SK-N-SH (cell line): ENCODE data around the gene GRAMD1B. TPM values are rescaled to one million over a fixed set of nuclear protein-coding genes. Genes with fewer than 3 reads are reported as not detected.

Source experiments
- CTCF ChIA-PET: fragments of 300-600, 350-600 bp; formaldehyde crosslinking; extraction: SDS; loops from one replicate; lab custom pipeline; 2021; lab: Yijun Ruan, JAX
- POLR2A ChIA-PET: fragments of 350-600 bp; sonication (Branson Sonifier 250); formaldehyde crosslinking; extraction: SDS; loops from one replicate; lab custom pipeline; 2020; ENCODE audit warnings: antibody characterized with exemption, inconsistent platforms; lab: Yijun Ruan, JAX
- DNase-seq: peaks from one replicate; pipeline ENCODE4 v3.0.0; 2012
- H2AFZ ChIP-seq: fragments of 200-600 bp; sonication (generic); 2 replicates; pipeline ENCODE4 v1.8.1; 2016; ENCODE audit warnings: antibody characterized with exemption, mild to moderate bottlenecking, low read depth
- H3F3A ChIP-seq: fragments of 200-600 bp; sonication (generic); replicated peaks from 2 replicates; pipeline ENCODE3; 2016; ENCODE audit warnings: antibody characterized with exemption, mild to moderate bottlenecking; ENCODE audit not compliant: insufficient read depth
- H3K27ac ChIP-seq, 2 experiments: fragments of 200-500 bp in 1 of 2; fragments of 200-600 bp in 1 of 2; sonication (Bioruptor generic) in 1 of 2; sonication (generic), shearing (Covaris generic) in 1 of 2; 2 replicates each; pipeline versions ENCODE4 v1.5.1 to v1.6.1; 2014 to 2016; ENCODE audit warnings: low read depth in 2 of 2, inconsistent platforms in 1 of 2, low read length in 1 of 2, mild to moderate bottlenecking in 1 of 2, mixed read lengths in 1 of 2
- H3K27me3 ChIP-seq: fragments of 200-600 bp; sonication (generic), shearing (Covaris generic); 2 replicates; pipeline ENCODE4 v1.6.1; 2016; ENCODE audit warnings: mixed run types; ENCODE audit not compliant: insufficient read depth
- H3K36me3 ChIP-seq, 2 experiments: fragments of 200-500 bp in 1 of 2; fragments of 200-600 bp in 1 of 2; sonication (Bioruptor generic) in 1 of 2; sonication (generic) in 1 of 2; replicated peaks in 1 of 2; 2 replicates each; pipeline versions ENCODE3 to v1.5.1; 2014 to 2016; ENCODE audit warnings: low read length in 1 of 2, mild to moderate bottlenecking in 1 of 2; ENCODE audit not compliant: insufficient read depth in 2 of 2, control insufficient read depth in 1 of 2
- H3K4me1 ChIP-seq, 2 experiments: fragments of 200-500 bp in 1 of 2; fragments of 200-600 bp in 1 of 2; sonication (Bioruptor generic) in 1 of 2; sonication (generic), shearing (Covaris generic) in 1 of 2; 2 replicates each; pipeline versions ENCODE4 v1.5.1 to v1.6.1; 2014 to 2016; ENCODE audit warnings: low read depth in 1 of 2, low read length in 1 of 2, mixed run types in 1 of 2; ENCODE audit not compliant: insufficient read depth in 2 of 2, control insufficient read depth in 1 of 2
- H3K4me2 ChIP-seq: fragments of 200-600 bp; sonication (generic), shearing (Covaris generic); 2 replicates; pipeline ENCODE4 v1.6.1; 2017; ENCODE audit warnings: mixed run types
- H3K4me3 ChIP-seq, 2 experiments: fragments of 200-500 bp in 1 of 2; fragments of 200-600 bp in 1 of 2; sonication (Bioruptor generic) in 1 of 2; sonication (generic), shearing (Covaris generic) in 1 of 2; 2 replicates each; pipeline versions ENCODE4 v1.5.1 to v1.8.1; 2014 to 2016; ENCODE audit warnings: low read depth in 2 of 2, inconsistent platforms in 1 of 2, low read length in 1 of 2, mild to moderate bottlenecking in 1 of 2, mixed read lengths in 1 of 2, moderate library complexity in 1 of 2
- H3K79me2 ChIP-seq: fragments of 200-600 bp; sonication (generic); 2 replicates; pipeline ENCODE4 v1.8.1; 2017; ENCODE audit warnings: mild to moderate bottlenecking; ENCODE audit not compliant: insufficient read depth
- H3K9ac ChIP-seq: fragments of 200-600 bp; sonication (generic); 2 replicates; pipeline ENCODE4 v1.6.1; 2017; ENCODE audit warnings: mixed run types
- H3K9me2 ChIP-seq: fragments of 200-600 bp; sonication (generic); 2 replicates; pipeline ENCODE4 v1.6.1; 2017; ENCODE audit warnings: mixed run types
- H3K9me3 ChIP-seq: fragments of 200-600 bp; sonication (generic); 2 replicates; pipeline ENCODE4 v1.6.1; 2017; ENCODE audit warnings: mixed run types, mild to moderate bottlenecking, moderate library complexity
- H4K20me1 ChIP-seq: fragments of 200-600 bp; sonication (generic); 2 replicates; pipeline ENCODE4 v1.6.1; 2017; ENCODE audit warnings: mild to moderate bottlenecking, mixed run types; ENCODE audit not compliant: insufficient read depth
- ELF1 ChIP-seq: IDR thresholded peaks from 2 replicates; pipeline ENCODE4 v1.4.0; 2012
- EZH2phosphoT487 ChIP-seq: fragments of 200-600 bp; sonication (generic); IDR thresholded peaks from 2 replicates; pipeline ENCODE4 v1.6.1; 2017; ENCODE audit warnings: low read depth, mixed run types, mild to moderate bottlenecking, antibody characterized with exemption, moderate library complexity, borderline replicate concordance
- FOXJ3 ChIP-seq: sonication (generic); formaldehyde crosslinking; IDR thresholded peaks from 2 replicates; pipeline ENCODE4 v1.5.1; 2020; ENCODE audit warnings: mild to moderate bottlenecking, missing genetic modification reagents
- FOXM1 ChIP-seq: IDR thresholded peaks from 2 replicates; pipeline ENCODE4 v1.4.0; 2012; ENCODE audit warnings: low read depth, mild to moderate bottlenecking
- GABPA ChIP-seq: IDR thresholded peaks from 2 replicates; pipeline ENCODE4 v1.4.0; 2012; ENCODE audit warnings: low read depth, mild to moderate bottlenecking
- JUND ChIP-seq: IDR thresholded peaks from 2 replicates; pipeline ENCODE4 v1.4.0; 2012
- MEF2A ChIP-seq: IDR thresholded peaks from 2 replicates; pipeline ENCODE4 v1.4.0; 2012; ENCODE audit warnings: low read depth, borderline replicate concordance
- NFIC ChIP-seq: IDR thresholded peaks from 2 replicates; pipeline ENCODE4 v1.4.0; 2012; ENCODE audit warnings: borderline replicate concordance
- NRF1 ChIP-seq: IDR thresholded peaks from 2 replicates; pipeline ENCODE4 v1.6.1; 2012; ENCODE audit warnings: low read depth, mild to moderate bottlenecking, low read length
- POLR2AphosphoS5 ChIP-seq: IDR thresholded peaks from 2 replicates; pipeline ENCODE4 v1.6.1; 2012; ENCODE audit warnings: low read depth, low read length
- RFX5 ChIP-seq: IDR thresholded peaks from 2 replicates; pipeline ENCODE4 v1.6.1; 2012; ENCODE audit warnings: mild to moderate bottlenecking, improper control_type of control experiment, low read length
- RXRA ChIP-seq: IDR thresholded peaks from 2 replicates; pipeline ENCODE4 v1.4.0; 2012; ENCODE audit warnings: low read depth, mild to moderate bottlenecking, borderline replicate concordance
- SIN3A ChIP-seq: IDR thresholded peaks from 2 replicates; pipeline ENCODE4 v1.6.1; 2012; ENCODE audit warnings: low read depth, mild to moderate bottlenecking, low read length, moderate library complexity, borderline replicate concordance
- TEAD4 ChIP-seq: IDR thresholded peaks from 2 replicates; pipeline ENCODE4 v1.4.0; 2012; ENCODE audit warnings: mild to moderate bottlenecking, borderline replicate concordance; ENCODE audit not compliant: insufficient read depth
- USF2 ChIP-seq: fragments of 150-350 bp; IDR thresholded peaks from 2 replicates; pipeline ENCODE4 v1.6.1; 2017; ENCODE audit warnings: antibody characterized with exemption, low read length, low read depth, borderline replicate concordance
- YY1 ChIP-seq: IDR thresholded peaks from 2 replicates; pipeline ENCODE4 v1.4.0; 2012; ENCODE audit warnings: low read depth, mild to moderate bottlenecking
- ZBTB33 ChIP-seq: IDR thresholded peaks from 2 replicates; pipeline ENCODE4 v1.4.0; 2012; ENCODE audit warnings: low read depth, borderline replicate concordance
- WGBS: methylation state at CpG from one replicate; pipeline ENCODE4 v1.1.6; 2017; ENCODE audit warnings: low lambda C conversion rate; 5-methylcytosine and 5-hydroxymethylcytosine counted together
- polyA plus RNA-seq, 3 experiments: library from polyadenylated mRNA; depleted of rRNA; stranded (reverse); fragments of >200 nt; gene quantifications; 2 replicates each; pipeline ENCODE4 v1.2.3, GENCODE V29; 2012
- TF ChIP-seq, protein P1 (sequence below): IDR thresholded peaks from 2 replicates; pipeline ENCODE4 v1.6.1; 2012; ENCODE audit warnings: mild to moderate bottlenecking, low read depth, low read length, moderate library complexity
- TF ChIP-seq, protein P2 (sequence below): IDR thresholded peaks from 2 replicates; pipeline ENCODE4 v1.4.0; 2012; ENCODE audit warnings: low read depth, borderline replicate concordance
- TF ChIP-seq, protein P3 (sequence below): fragments of 150-350 bp; IDR thresholded peaks from 2 replicates; pipeline ENCODE4 v1.6.1; 2016; ENCODE audit warnings: mild to moderate bottlenecking, low read depth, low read length

GRAMD1B gene
- polyA plus RNA-seq, 1 of the 3 experiments (the other 2 are of a cell fraction): 14.5 TPM

DNA sequence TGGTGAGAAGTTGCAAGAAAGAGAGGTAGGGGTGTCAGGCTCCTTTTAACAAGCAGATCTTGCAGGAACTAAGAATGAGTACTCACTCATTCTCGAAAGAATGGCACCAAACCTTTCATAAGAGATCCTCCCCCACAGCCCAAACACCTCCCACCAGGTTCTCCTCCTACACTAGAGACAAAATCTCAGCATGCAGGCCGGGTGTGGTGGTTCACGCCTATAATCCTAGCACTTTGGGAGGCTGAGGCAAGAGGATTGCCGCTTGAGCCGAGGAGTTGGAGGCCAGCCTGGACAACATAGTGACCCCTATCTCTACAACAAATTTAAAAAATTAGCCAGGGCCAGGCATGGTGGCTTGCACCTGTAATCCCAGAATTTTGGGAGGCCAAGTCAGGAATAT is 11.1 kb downstream of the GRAMD1B start:
- H3K9me2 ChIP-seq: no peaks in the 10 kb centered on the region
- ChIA-PET CTCF (no interaction called here), POLR2A (no interaction called here)
- H2AFZ ChIP-seq: no peak overlapping the region
- H3K4me2 ChIP-seq: no peak overlapping the region
- no peaks in the 10 kb centered on the region for H3K9me3 ChIP-seq
- TF ChIP-seq RXRA: no peak
- TF ChIP-seq EZH2phosphoT487: no peak
- no peak for TF ChIP-seq USF2
- TF ChIP-seq NRF1: no peak
- no peak for TF ChIP-seq NFIC
- no peak for TF ChIP-seq SIN3A
- TF ChIP-seq ZBTB33: no peak
- TF ChIP-seq ELF1: no peak
- TF ChIP-seq GABPA: no peak
- TF ChIP-seq YY1: no peak
- TF ChIP-seq, protein P1, sequence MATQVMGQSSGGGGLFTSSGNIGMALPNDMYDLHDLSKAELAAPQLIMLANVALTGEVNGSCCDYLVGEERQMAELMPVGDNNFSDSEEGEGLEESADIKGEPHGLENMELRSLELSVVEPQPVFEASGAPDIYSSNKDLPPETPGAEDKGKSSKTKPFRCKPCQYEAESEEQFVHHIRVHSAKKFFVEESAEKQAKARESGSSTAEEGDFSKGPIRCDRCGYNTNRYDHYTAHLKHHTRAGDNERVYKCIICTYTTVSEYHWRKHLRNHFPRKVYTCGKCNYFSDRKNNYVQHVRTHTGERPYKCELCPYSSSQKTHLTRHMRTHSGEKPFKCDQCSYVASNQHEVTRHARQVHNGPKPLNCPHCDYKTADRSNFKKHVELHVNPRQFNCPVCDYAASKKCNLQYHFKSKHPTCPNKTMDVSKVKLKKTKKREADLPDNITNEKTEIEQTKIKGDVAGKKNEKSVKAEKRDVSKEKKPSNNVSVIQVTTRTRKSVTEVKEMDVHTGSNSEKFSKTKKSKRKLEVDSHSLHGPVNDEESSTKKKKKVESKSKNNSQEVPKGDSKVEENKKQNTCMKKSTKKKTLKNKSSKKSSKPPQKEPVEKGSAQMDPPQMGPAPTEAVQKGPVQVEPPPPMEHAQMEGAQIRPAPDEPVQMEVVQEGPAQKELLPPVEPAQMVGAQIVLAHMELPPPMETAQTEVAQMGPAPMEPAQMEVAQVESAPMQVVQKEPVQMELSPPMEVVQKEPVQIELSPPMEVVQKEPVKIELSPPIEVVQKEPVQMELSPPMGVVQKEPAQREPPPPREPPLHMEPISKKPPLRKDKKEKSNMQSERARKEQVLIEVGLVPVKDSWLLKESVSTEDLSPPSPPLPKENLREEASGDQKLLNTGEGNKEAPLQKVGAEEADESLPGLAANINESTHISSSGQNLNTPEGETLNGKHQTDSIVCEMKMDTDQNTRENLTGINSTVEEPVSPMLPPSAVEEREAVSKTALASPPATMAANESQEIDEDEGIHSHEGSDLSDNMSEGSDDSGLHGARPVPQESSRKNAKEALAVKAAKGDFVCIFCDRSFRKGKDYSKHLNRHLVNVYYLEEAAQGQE: no peak
- TF ChIP-seq JUND: no peak
- TF ChIP-seq TEAD4: no peak
- TF ChIP-seq, protein P2, sequence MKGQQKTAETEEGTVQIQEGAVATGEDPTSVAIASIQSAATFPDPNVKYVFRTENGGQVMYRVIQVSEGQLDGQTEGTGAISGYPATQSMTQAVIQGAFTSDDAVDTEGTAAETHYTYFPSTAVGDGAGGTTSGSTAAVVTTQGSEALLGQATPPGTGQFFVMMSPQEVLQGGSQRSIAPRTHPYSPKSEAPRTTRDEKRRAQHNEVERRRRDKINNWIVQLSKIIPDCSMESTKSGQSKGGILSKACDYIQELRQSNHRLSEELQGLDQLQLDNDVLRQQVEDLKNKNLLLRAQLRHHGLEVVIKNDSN: no peak
- no peak for TF ChIP-seq FOXM1
- no peak for TF ChIP-seq FOXJ3 (CRISPR knock-in tag)
- TF ChIP-seq MEF2A: no peak
- no peak for TF ChIP-seq RFX5
- TF ChIP-seq, protein P3, sequence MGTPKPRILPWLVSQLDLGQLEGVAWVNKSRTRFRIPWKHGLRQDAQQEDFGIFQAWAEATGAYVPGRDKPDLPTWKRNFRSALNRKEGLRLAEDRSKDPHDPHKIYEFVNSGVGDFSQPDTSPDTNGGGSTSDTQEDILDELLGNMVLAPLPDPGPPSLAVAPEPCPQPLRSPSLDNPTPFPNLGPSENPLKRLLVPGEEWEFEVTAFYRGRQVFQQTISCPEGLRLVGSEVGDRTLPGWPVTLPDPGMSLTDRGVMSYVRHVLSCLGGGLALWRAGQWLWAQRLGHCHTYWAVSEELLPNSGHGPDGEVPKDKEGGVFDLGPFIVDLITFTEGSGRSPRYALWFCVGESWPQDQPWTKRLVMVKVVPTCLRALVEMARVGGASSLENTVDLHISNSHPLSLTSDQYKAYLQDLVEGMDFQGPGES: no peak
- TF ChIP-seq POLR2AphosphoS5: no peak
- H3K36me3 ChIP-seq: no peaks in the 10 kb centered on the region
- no peaks in the 10 kb centered on the region for H4K20me1 ChIP-seq
- H3F3A ChIP-seq: no peaks in the 10 kb centered on the region
- H3K4me1 ChIP-seq: peaks cover 10 to 20% of the 10 kb centered on the region in 2 experiments; a peak in 3 of 4 replicates
- H3K27me3 ChIP-seq: no peaks in the 10 kb centered on the region
- whole genome bisulfite sequencing: 95% methylated on average over 4 of the region's 5 CpGs
- no peak overlapping the region for H3K27ac ChIP-seq
- no peak overlapping the region for H3K4me3 ChIP-seq
- peaks cover 39% of the 10 kb centered on the region for H3K79me2 ChIP-seq
- H3K9ac ChIP-seq: no peak overlapping the region
- no peak for DNase-seq
